HG03159 (cell line): ENCODE data around the gene GMPR2.
A peak's percentile ranks its signal among the peaks of the same experiment; 100 is the strongest.

Experiments used
- ATAC-seq: cut with Tn5 transposase; IDR thresholded peaks from one replicate; pipeline ENCODE4 v1.9.1; 2021; ENCODE audit warnings: mild to moderate bottlenecking, moderate library complexity; ENCODE audit not compliant: unreplicated experiment

Gene GMPR2

GRCh38 chr14:24263848-24264247 is 31.1 kb downstream of the GMPR2 start:
- ATAC-seq, result no peak

- ATAC-seq, result no peak
These were observed 31.6 kb downstream of the GMPR2 start for GRCh38 chr14:24264298-24264697.

GRCh38 chr14:24266344-24267244 is 33.9 kb downstream of the GMPR2 start:
- no peak for ATAC-seq

- no peak for ATAC-seq
These were observed 34.8 kb downstream of the GMPR2 start for GRCh38 chr14:24267516-24267915.

GRCh38 chr14:24268225-24268624 is 35.5 kb downstream of the GMPR2 start:
- no peak for ATAC-seq

GRCh38 chr14:24269368-24269767 is 36.6 kb downstream of the GMPR2 start:
- ATAC-seq, result no peak

GRCh38 chr14:24269910-24270536 is 37.3 kb downstream of the GMPR2 start:
- no peak for ATAC-seq

GRCh38 chr14:24270537-24271133 is 37.9 kb downstream of the GMPR2 start:
- no peak for ATAC-seq

GRCh38 chr14:24271134-24271833 is 38.6 kb downstream of the GMPR2 start, which contains the start of gene RABGGTA:
RABGGTA (minus strand) TSS chr14:24271597; CDS start chr14:24271115, 482 bp downstream.
- ATAC-seq, result peak; percentile 85

GRCh38 chr14:24271834-24272263 is 39.1 kb downstream of the GMPR2 start:
- ATAC-seq, result no peak

GRCh38 chr14:24272467-24272866 is 39.7 kb downstream of the GMPR2 start:
- ATAC-seq, result no peak

- no peak for ATAC-seq
These were observed 40.8 kb downstream of the GMPR2 start for GRCh38 chr14:24273422-24273998.

GRCh38 chr14:24274101-24274543 is 41.4 kb downstream of the GMPR2 start:
- peak; percentile 37 for ATAC-seq

GRCh38 chr14:24277071-24277470 is 44.3 kb downstream of the GMPR2 start:
- ATAC-seq, result no peak

GRCh38 chr14:24277606-24278321 is 45.0 kb downstream of the GMPR2 start:
- ATAC-seq, result no peak

- no peak for ATAC-seq
These were observed 45.7 kb downstream of the GMPR2 start for GRCh38 chr14:24278424-24278823.

- no peak for ATAC-seq
These were observed 46.8 kb downstream of the GMPR2 start for GRCh38 chr14:24279301-24280186.

- ATAC-seq, result no peak
These were observed 48.2 kb downstream of the GMPR2 start for GRCh38 chr14:24280797-24281460.
